WI38 (cell line): ENCODE results near the gene OR11H7.
"Not testable (repeated sequence)": the region's sequence is repeated elsewhere in the genome, so short reads cannot be mapped to it uniquely, and the experiment has no call there.

Experiments used
- H3K4me3 ChIP-seq: 2 replicates; pipeline ENCODE4 v1.5.1; 2011; ENCODE audit warnings: low read depth, mild to moderate bottlenecking, control low read depth, low read length
- TF ChIP-seq, protein P1 (sequence below): IDR thresholded peaks from 2 replicates; pipeline ENCODE4 v1.5.1; 2012; ENCODE audit warnings: low read depth, mild to moderate bottlenecking, control low read depth, low read length

The OR11H7 gene

DNA sequence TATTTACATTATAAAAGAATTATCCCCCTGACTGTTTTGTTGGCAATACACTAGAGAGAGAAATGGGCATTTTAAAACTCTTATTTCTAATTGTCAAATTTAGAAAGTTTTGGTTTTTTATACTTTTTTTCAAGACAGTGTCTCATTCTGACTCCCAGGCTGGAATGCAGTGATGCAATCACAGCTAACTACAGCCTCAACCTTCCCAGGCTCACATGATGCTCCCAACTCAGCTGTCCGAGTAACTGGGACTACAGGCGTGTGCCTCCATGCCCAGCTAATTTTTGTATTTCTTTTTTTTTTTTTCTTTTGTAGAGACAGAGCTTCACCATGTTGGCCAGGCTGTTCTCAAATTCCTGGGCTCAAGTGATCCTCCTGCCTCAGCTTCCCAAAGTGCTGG is 13.6 kb upstream of the OR11H7 start:
- TF ChIP-seq, protein P1, sequence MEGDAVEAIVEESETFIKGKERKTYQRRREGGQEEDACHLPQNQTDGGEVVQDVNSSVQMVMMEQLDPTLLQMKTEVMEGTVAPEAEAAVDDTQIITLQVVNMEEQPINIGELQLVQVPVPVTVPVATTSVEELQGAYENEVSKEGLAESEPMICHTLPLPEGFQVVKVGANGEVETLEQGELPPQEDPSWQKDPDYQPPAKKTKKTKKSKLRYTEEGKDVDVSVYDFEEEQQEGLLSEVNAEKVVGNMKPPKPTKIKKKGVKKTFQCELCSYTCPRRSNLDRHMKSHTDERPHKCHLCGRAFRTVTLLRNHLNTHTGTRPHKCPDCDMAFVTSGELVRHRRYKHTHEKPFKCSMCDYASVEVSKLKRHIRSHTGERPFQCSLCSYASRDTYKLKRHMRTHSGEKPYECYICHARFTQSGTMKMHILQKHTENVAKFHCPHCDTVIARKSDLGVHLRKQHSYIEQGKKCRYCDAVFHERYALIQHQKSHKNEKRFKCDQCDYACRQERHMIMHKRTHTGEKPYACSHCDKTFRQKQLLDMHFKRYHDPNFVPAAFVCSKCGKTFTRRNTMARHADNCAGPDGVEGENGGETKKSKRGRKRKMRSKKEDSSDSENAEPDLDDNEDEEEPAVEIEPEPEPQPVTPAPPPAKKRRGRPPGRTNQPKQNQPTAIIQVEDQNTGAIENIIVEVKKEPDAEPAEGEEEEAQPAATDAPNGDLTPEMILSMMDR = no peak
- no peak overlapping the region for H3K4me3 ChIP-seq

DNA sequence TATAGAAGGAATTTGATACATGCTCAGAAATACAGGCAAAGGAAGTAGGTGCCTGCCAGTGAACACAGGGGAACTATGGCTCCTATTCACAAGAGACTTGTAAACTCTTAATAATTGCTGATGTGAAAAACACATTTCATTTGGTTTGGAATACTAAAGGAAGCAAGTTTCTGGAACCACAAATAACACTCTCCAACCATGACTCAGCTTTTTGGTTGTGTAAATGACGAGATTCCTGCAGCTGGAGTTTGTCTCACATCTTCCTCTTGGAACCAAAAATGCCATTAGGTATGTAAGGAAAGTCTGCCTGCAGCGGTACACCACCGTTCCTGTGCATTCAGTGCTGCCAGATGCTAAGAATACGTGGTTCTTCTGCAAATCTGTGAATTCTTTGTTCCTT is 9.7 kb upstream of the OR11H7 start:
- no peak overlapping the region for H3K4me3 ChIP-seq
- TF ChIP-seq, protein P1 = no peak

DNA sequence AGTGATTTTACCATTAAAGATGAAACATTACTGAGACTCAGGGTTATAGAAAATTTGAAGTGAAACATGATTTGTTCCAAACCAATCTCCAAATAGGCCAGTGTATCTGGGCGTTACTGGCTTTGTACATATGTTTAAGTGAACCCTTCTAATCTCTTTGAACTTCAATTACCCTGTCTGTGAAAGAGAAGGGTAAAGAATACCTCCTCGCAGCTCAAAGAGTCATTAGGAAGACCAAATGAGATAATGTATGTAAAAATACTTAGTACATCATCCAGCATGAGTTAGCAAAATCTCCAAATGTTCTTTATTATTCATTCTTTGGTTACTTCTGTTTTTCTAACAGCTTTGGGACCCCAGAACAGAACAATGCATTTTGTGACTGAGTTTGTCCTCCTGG is 5.4 kb upstream of the OR11H7 start, which contains the start of gene OR11H6:
Gene OR11H6, plus strand, starts transcription at position 301 of the 400 bp plus-strand sequence. Its CDS starts 0 bp downstream, at position 301.
- no peak within 1 kb of the TSS for H3K4me3 ChIP-seq
- TF ChIP-seq, protein P1 = no peak

DNA sequence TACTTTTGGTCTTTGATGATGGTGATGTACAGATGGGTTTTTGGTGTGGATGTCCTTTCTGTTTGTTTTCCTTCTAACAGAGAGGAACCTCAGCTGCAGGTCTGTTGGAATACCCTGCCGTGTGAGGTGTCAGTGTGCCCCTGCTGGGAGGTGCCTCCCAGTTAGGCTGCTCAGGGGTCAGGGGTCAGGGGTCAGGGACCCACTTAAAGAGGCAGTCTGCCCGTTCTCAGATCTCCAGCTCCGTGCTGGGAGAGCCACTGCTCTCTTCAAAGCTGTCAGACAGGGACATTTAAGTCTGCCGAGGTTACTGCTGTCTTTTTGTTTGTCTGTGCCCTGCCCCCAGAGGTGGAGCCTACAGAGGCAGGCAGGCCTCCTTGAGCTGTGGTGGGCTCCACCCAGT is 6.6 kb downstream of the OR11H7 start:
- H3K4me3 ChIP-seq = not testable (repeated sequence)

DNA sequence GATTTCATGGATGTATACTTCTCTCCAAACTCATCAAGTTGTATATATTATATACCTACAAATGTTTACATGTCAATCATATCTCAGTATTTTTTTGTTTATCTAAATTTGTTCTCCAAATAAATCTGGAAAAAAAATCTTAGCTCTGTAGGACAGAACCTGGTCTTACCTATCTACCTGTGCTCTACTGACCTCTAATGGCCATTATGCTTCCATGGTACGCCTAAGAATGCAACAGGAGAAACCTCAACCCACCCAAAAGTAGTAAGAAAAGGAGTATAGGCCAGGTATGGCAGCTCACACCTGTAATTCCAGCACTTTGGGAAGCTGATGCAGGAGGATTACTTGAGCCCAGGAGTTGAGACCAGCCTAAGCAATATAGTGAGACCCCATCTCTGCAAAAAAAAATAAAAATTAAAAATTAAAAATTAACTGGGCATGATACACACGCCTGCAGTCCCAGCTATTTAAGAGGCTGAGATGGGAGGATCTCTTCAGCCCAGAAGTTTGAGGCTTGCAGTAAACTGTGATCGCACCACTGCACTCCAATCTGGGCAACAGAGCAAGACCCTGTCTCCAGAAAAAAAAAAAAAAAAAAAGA is 19.0 kb downstream of the OR11H7 start:
- H3K4me3 ChIP-seq = no peak overlapping the region
- TF ChIP-seq, protein P1 = no peak

DNA sequence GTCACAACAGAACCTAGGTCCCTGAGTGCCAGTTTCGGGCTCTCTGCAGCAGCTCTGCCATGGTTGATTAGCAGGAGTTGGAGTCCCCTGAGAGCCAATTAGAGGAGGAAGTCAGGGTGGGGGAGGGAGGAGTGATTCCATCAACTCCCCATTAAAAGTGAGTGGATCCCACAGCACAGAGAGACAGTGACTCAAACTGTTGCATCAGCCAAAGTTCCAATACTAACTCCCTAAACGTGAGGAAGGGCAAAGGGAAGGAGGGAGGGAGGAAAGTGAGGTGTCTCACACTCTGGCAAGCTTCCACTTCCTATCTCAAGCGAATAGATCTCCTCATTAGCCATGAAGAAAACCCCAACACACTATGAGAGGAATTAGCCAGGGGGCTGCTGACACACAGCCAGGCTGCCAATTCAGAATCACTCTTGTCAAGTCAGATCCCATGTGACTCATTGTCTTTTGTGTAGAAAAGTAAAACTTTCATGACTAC is 33.9 kb downstream of the OR11H7 start:
- H3K4me3 ChIP-seq = no peak overlapping the region
- TF ChIP-seq, protein P1 = no peak

DNA sequence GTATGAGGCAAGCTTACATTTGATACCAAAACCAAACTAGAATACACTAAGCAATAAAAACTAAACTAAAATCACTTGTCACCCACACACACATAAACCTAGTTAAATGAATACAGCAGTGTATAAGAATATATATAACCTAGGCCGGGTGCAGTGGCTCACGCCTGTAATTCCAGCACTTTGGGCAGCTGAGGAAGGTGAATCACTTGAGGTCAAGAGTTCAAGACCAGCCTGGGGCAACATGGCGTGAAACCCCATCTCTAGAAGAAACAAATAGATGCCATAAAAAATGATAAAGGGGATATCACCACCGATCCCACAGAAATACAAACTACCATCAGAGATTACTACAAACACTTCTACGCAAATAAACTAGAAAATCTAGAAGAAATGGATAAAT is 35.6 kb downstream of the OR11H7 start:
- not testable (repeated sequence) for H3K4me3 ChIP-seq

DNA sequence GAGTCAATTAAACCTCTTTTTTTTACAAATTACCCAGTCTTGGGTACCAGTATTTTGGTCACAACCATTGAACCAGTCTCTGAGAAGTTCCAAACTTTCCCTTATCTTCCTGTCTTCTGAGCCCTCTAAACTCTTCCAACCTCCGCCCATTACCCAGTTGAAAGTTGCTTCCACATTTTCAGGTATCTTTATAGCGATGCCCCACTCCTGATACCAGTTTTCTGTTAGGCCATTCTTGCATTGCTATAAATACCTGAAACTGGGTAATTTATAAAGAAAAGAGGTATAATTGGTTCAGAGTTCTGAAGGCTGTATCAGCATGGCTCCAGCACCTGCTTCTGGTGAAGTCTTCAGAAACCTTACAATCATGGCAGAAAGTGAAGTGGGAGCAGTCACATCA is 45.3 kb downstream of the OR11H7 start:
- no peak overlapping the region for H3K4me3 ChIP-seq
- TF ChIP-seq, protein P1 = no peak
